ENCODE data around the gene ASGR1.

- TF ChIP-seq, protein P1, sequence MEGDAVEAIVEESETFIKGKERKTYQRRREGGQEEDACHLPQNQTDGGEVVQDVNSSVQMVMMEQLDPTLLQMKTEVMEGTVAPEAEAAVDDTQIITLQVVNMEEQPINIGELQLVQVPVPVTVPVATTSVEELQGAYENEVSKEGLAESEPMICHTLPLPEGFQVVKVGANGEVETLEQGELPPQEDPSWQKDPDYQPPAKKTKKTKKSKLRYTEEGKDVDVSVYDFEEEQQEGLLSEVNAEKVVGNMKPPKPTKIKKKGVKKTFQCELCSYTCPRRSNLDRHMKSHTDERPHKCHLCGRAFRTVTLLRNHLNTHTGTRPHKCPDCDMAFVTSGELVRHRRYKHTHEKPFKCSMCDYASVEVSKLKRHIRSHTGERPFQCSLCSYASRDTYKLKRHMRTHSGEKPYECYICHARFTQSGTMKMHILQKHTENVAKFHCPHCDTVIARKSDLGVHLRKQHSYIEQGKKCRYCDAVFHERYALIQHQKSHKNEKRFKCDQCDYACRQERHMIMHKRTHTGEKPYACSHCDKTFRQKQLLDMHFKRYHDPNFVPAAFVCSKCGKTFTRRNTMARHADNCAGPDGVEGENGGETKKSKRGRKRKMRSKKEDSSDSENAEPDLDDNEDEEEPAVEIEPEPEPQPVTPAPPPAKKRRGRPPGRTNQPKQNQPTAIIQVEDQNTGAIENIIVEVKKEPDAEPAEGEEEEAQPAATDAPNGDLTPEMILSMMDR (conservative IDR thresholded peaks at IDR 0.05): no peak
- TF ChIP-seq EZH2 (IDR thresholded peaks at IDR 0.05; ENCODE audit: low read depth): no peak
These were observed 17.7 kb upstream of the ASGR1 start for GRCh38 chr17:7196651-7197401.
